H9 (cell line): ENCODE data around the gene TMEM183A. TPM values are rescaled to one million over a fixed set of nuclear protein-coding genes. Genes with fewer than 3 reads are reported as not detected.
A peak's percentile ranks its signal among the peaks of the same experiment; 100 is the strongest.

Experiments used
- DNase-seq: peaks from one replicate; pipeline ENCODE4 v3.0.0-alpha.2; 2017
- H2AFZ ChIP-seq: one replicate; pipeline ENCODE4 v1.6.1; 2013; ENCODE audit warnings: mild to moderate bottlenecking, low read length, control low read depth, moderate library complexity
- H2AK5ac ChIP-seq: 2 replicates; pipeline ENCODE4 v1.6.1; 2013; ENCODE audit warnings: low read length, control low read depth, mixed read lengths; ENCODE audit not compliant: insufficient read length
- H2BK120ac ChIP-seq: one replicate; pipeline ENCODE4 v1.6.1; 2013; ENCODE audit warnings: low read depth, mild to moderate bottlenecking, low read length, control low read depth, inconsistent platforms; ENCODE audit not compliant: poor library complexity, severe bottlenecking
- H2BK12ac ChIP-seq: 2 replicates; pipeline ENCODE4 v1.6.1; 2013; ENCODE audit warnings: low read length, control low read depth, mixed read lengths, low read depth; ENCODE audit not compliant: insufficient read length
- H2BK15ac ChIP-seq: 2 replicates; pipeline ENCODE4 v1.6.1; 2013; ENCODE audit warnings: low read depth, low read length, control low read depth
- H2BK20ac ChIP-seq: one replicate; pipeline ENCODE4 v1.6.1; 2013; ENCODE audit warnings: low read depth, mild to moderate bottlenecking, low read length, control low read depth, inconsistent platforms; ENCODE audit not compliant: poor library complexity, severe bottlenecking
- H2BK5ac ChIP-seq: 2 replicates; pipeline ENCODE4 v1.6.1; 2013; ENCODE audit warnings: low read length, control low read depth, mixed read lengths; ENCODE audit not compliant: insufficient read length
- H3K14ac ChIP-seq: 2 replicates; pipeline ENCODE4 v1.6.1; 2013; ENCODE audit warnings: low read length, control low read depth; ENCODE audit not compliant: insufficient read depth
- H3K18ac ChIP-seq: 2 replicates; pipeline ENCODE4 v1.6.1; 2013; ENCODE audit warnings: low read depth, mild to moderate bottlenecking, mixed read lengths, low read length, control low read depth; ENCODE audit not compliant: insufficient read length
- H3K23ac ChIP-seq: 2 replicates; pipeline ENCODE4 v1.6.1; 2013; ENCODE audit warnings: low read length, control low read depth, mixed read lengths, low read depth; ENCODE audit not compliant: insufficient read length
- H3K23me2 ChIP-seq: 2 replicates; pipeline ENCODE4 v1.6.1; 2013; ENCODE audit warnings: low read depth, mild to moderate bottlenecking, mixed read lengths, low read length, control low read depth; ENCODE audit not compliant: insufficient read length, poor library complexity, severe bottlenecking
- H3K27ac ChIP-seq: 2 replicates; pipeline ENCODE4 v1.5.1; 2013; ENCODE audit warnings: low read length, control low read depth, mixed read lengths, low read depth; ENCODE audit not compliant: insufficient read length
- H3K27me3 ChIP-seq: 2 replicates; pipeline ENCODE4 v1.6.1; 2013; ENCODE audit warnings: low read length, control low read depth, inconsistent platforms; ENCODE audit not compliant: insufficient read depth
- H3K4ac ChIP-seq: 2 replicates; pipeline ENCODE4 v1.6.1; 2013; ENCODE audit warnings: low read depth, mild to moderate bottlenecking, control low read depth, inconsistent platforms, low read length, moderate library complexity
- H3K4me1 ChIP-seq: 2 replicates; pipeline ENCODE4 v1.6.1; 2013; ENCODE audit warnings: low read length, control low read depth, inconsistent platforms; ENCODE audit not compliant: insufficient read depth
- H3K4me2 ChIP-seq: 2 replicates; pipeline ENCODE4 v1.6.1; 2013; ENCODE audit warnings: low read length, control low read depth, mixed read lengths; ENCODE audit not compliant: insufficient read length, insufficient read depth
- H3K56ac ChIP-seq: 2 replicates; pipeline ENCODE4 v1.6.1; 2013; ENCODE audit warnings: low read depth, mild to moderate bottlenecking, mixed read lengths, low read length, control low read depth; ENCODE audit not compliant: insufficient read length
- H3K79me1 ChIP-seq: 2 replicates; pipeline ENCODE4 v1.6.1; 2013; ENCODE audit warnings: low read depth, mild to moderate bottlenecking, moderate library complexity, low read length, control low read depth, inconsistent platforms; ENCODE audit not compliant: insufficient read depth, poor library complexity, severe bottlenecking
- H3K79me2 ChIP-seq: 2 replicates; pipeline ENCODE4 v1.6.1; 2013; ENCODE audit warnings: low read length, control low read depth, inconsistent platforms; ENCODE audit not compliant: insufficient read depth
- H3K9ac ChIP-seq: 2 replicates; pipeline ENCODE4 v1.6.1; 2013; ENCODE audit warnings: low read length, control low read depth, mixed read lengths; ENCODE audit not compliant: insufficient read length; ENCODE audit errors: extremely low read depth
- H3K9me3 ChIP-seq: one replicate; pipeline ENCODE4 v1.6.1; 2013; ENCODE audit warnings: low read depth, low read length, inconsistent platforms; ENCODE audit not compliant: control insufficient read depth
- H3T11ph ChIP-seq: one replicate; pipeline ENCODE4 v1.6.1; 2013; ENCODE audit warnings: mild to moderate bottlenecking, low read length, control low read depth, inconsistent platforms
- H4K20me1 ChIP-seq: one replicate; pipeline ENCODE4 v1.6.1; 2013; ENCODE audit not compliant: control insufficient read depth, insufficient read length, insufficient read depth
- H4K5ac ChIP-seq: 2 replicates; pipeline ENCODE4 v1.6.1; 2013; ENCODE audit warnings: low read depth, mild to moderate bottlenecking, mixed read lengths, low read length, control low read depth; ENCODE audit not compliant: insufficient read length
- H4K8ac ChIP-seq: replicated peaks from 2 replicates; pipeline ENCODE4 v1.6.1; 2013; ENCODE audit warnings: low read length, control low read depth, mixed read lengths, low read depth; ENCODE audit not compliant: insufficient read length
- H4K91ac ChIP-seq: 2 replicates; pipeline ENCODE4 v1.6.1; 2013; ENCODE audit warnings: low read depth, mild to moderate bottlenecking, moderate library complexity, mixed read lengths, low read length, control low read depth; ENCODE audit not compliant: insufficient read length
- H3K27ac Mint-ChIP-seq, 3 experiments: 2 replicates in 2 of 3; 3 replicates in 1 of 3; pipeline ENCODE4 v1.8.0; 2020 to 2021; ENCODE audit warnings: mixed read lengths in 3 of 3, mild to moderate bottlenecking in 1 of 3, moderate library complexity in 1 of 3
- H3K27me3 Mint-ChIP-seq: 2 replicates; pipeline ENCODE4 v1.8.0; 2021; ENCODE audit warnings: low read depth, mild to moderate bottlenecking, moderate library complexity, mixed read lengths
- H3K36me3 Mint-ChIP-seq, 3 experiments: 2 replicates in 2 of 3; 3 replicates in 1 of 3; pipeline ENCODE4 v1.8.0; 2020 to 2021; ENCODE audit warnings: low read depth in 3 of 3, mixed read lengths in 3 of 3; ENCODE audit not compliant: insufficient read depth in 1 of 3
- H3K4me1 Mint-ChIP-seq, 2 experiments: 2 replicates each; pipeline ENCODE4 v1.8.0; 2020; ENCODE audit warnings: mixed read lengths in 2 of 2
- H3K4me3 Mint-ChIP-seq, 2 experiments: 2 replicates in 1 of 2; 3 replicates in 1 of 2; pipeline ENCODE4 v1.8.0; 2020 to 2021; ENCODE audit warnings: mild to moderate bottlenecking in 2 of 2, mixed read lengths in 2 of 2, moderate library complexity in 1 of 2
- H3K9me3 Mint-ChIP-seq, 2 experiments: 2 replicates in 1 of 2; 3 replicates in 1 of 2; pipeline ENCODE4 v1.8.0; 2020; ENCODE audit warnings: mild to moderate bottlenecking in 2 of 2, mixed read lengths in 2 of 2, moderate library complexity in 1 of 2
- WGBS: extraction: QIAGEN DNeasy Blood & Tissue Kit; methylation state at CpG from one replicate; pipeline ENCODE4 v1.1.7; 2013; ENCODE audit warnings: missing lambda C conversion rate, low lambda C conversion rate, mixed read lengths; ENCODE audit not compliant: insufficient read length; ENCODE audit errors: extremely low coverage; 5-methylcytosine and 5-hydroxymethylcytosine counted together
- total RNA-seq: library from RNA; stranded (reverse); gene quantifications from 2 replicates; pipeline ENCODE4 v1.2.1, GENCODE V29; 2021
- TF ChIP-seq, protein P1 (sequence below): fragments of 200-600 bp; sonication (generic); conservative IDR thresholded peaks from 3 replicates; pipeline ENCODE4 v1.8.0; 2021; ENCODE audit warnings: antibody characterized with exemption, mild to moderate bottlenecking

Gene TMEM183A
- total RNA-seq, 1 experiment from 2014 or later, result 93.4 TPM

GRCh38 chr1:203044546-203045250 lies 37.5 kb downstream of the TMEM183A start:
- Mint-ChIP-seq H3K4me3 (no peak overlapping the region), H3K9me3 (no peaks in the 10 kb centered on the region)
- no CpG with 5 or more reads among the region's 7 CpGs for WGBS

More at GRCh38 chr1:203044546-203045250, 37.5 kb downstream of the TMEM183A start:
- no peak overlapping the region for H2BK15ac ChIP-seq
- H3K4me1 Mint-ChIP-seq, result peaks cover 15 to 42% of the 10 kb centered on the region in 2 experiments
- H2BK5ac ChIP-seq, result no peak overlapping the region
- no peak overlapping the region for H2AK5ac ChIP-seq
- no peak overlapping the region for H2BK120ac ChIP-seq
- H4K5ac ChIP-seq, result no peak overlapping the region
- no peak overlapping the region for H4K91ac ChIP-seq
- H4K8ac ChIP-seq, result no peak overlapping the region
- H3K4me1 ChIP-seq, result no peaks in the 10 kb centered on the region; the same call in 1 of the 2 replicates
- no peak overlapping the region for H3K9ac ChIP-seq
- H3K27ac Mint-ChIP-seq, result peak overlapping the region in 1 of 3 experiments; percentile 29; a peak in 2 of 7 replicates
- H3K79me1 ChIP-seq, result no peaks in the 10 kb centered on the region
- H3K27ac ChIP-seq, result no peak overlapping the region
- TF ChIP-seq, protein P1, sequence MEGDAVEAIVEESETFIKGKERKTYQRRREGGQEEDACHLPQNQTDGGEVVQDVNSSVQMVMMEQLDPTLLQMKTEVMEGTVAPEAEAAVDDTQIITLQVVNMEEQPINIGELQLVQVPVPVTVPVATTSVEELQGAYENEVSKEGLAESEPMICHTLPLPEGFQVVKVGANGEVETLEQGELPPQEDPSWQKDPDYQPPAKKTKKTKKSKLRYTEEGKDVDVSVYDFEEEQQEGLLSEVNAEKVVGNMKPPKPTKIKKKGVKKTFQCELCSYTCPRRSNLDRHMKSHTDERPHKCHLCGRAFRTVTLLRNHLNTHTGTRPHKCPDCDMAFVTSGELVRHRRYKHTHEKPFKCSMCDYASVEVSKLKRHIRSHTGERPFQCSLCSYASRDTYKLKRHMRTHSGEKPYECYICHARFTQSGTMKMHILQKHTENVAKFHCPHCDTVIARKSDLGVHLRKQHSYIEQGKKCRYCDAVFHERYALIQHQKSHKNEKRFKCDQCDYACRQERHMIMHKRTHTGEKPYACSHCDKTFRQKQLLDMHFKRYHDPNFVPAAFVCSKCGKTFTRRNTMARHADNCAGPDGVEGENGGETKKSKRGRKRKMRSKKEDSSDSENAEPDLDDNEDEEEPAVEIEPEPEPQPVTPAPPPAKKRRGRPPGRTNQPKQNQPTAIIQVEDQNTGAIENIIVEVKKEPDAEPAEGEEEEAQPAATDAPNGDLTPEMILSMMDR, result no peak
- no peak overlapping the region for H2BK20ac ChIP-seq
- no peak overlapping the region for H2AFZ ChIP-seq
- no peaks in the 10 kb centered on the region for H4K20me1 ChIP-seq
- H2BK12ac ChIP-seq, result no peak overlapping the region
- H3K23me2 ChIP-seq, result no peaks in the 10 kb centered on the region
- H3T11ph ChIP-seq, result no peak overlapping the region
- H3K36me3 Mint-ChIP-seq, result peaks cover 0 to 32% (median 9%) of the 10 kb centered on the region in 3 experiments; a peak in 5 of 7 replicates
- no peak overlapping the region for H3K4ac ChIP-seq
- H3K4me2 ChIP-seq, result no peak overlapping the region
- no peaks in the 10 kb centered on the region for H3K27me3 ChIP-seq
- H3K14ac ChIP-seq, result no peak overlapping the region
- peaks cover 2% of the 10 kb centered on the region for H3K27me3 Mint-ChIP-seq
- H3K56ac ChIP-seq, result no peak overlapping the region
- no peak for DNase-seq
- no peak overlapping the region for H3K23ac ChIP-seq
- no peaks in the 10 kb centered on the region for H3K9me3 ChIP-seq
- no peak overlapping the region for H3K18ac ChIP-seq
- no peaks in the 10 kb centered on the region for H3K79me2 ChIP-seq
